Osteoblast (primary cell): ENCODE results near the gene CCL24. TPM values are rescaled to one million over a fixed set of nuclear protein-coding genes. Genes with fewer than 3 reads are reported as not detected.

Experiments used
- DNase-seq: peaks from one replicate; pipeline ENCODE4 v3.0.0; 2011; ENCODE audit warnings: low spot score, mixed read lengths; ENCODE audit not compliant: insufficient read length; ENCODE audit errors: missing footprints
- H2AFZ ChIP-seq: 2 replicates; pipeline ENCODE4 v1.6.0; 2011; ENCODE audit warnings: mild to moderate bottlenecking, low read length
- H3K27ac ChIP-seq: 2 replicates; pipeline ENCODE4 v1.5.1; 2011; ENCODE audit warnings: mild to moderate bottlenecking, low read depth, low read length, moderate library complexity
- H3K27me3 ChIP-seq: 2 replicates; pipeline ENCODE4 v1.6.0; 2012; ENCODE audit warnings: mild to moderate bottlenecking, control low read depth, inconsistent platforms, low read length, moderate library complexity; ENCODE audit not compliant: insufficient read depth
- H3K36me3 ChIP-seq: 2 replicates; pipeline ENCODE4 v1.5.1; 2011; ENCODE audit warnings: mild to moderate bottlenecking, low read length, control low read depth, moderate library complexity; ENCODE audit not compliant: insufficient read depth
- H3K4me1 ChIP-seq: 2 replicates; pipeline ENCODE4 v1.5.1; 2011; ENCODE audit warnings: mild to moderate bottlenecking, low read length, control low read depth, moderate library complexity; ENCODE audit not compliant: insufficient read depth
- H3K4me2 ChIP-seq: 2 replicates; pipeline ENCODE4 v1.6.0; 2011; ENCODE audit warnings: mild to moderate bottlenecking, low read length; ENCODE audit not compliant: insufficient read depth
- H3K4me3 ChIP-seq: fragments of 200-600 bp; sonication (generic); 3 replicates; pipeline ENCODE4 v1.5.1; 2012; ENCODE audit warnings: mild to moderate bottlenecking, low read length, inconsistent platforms; ENCODE audit not compliant: insufficient read depth
- H3K79me2 ChIP-seq: 2 replicates; pipeline ENCODE4 v1.6.0; 2012; ENCODE audit warnings: mild to moderate bottlenecking, low read length, control low read depth, inconsistent platforms; ENCODE audit not compliant: insufficient read depth
- H3K9me3 ChIP-seq: 2 replicates; pipeline ENCODE4 v1.5.1; 2011; ENCODE audit warnings: low read depth, low read length, control low read depth
- H4K20me1 ChIP-seq: 2 replicates; pipeline ENCODE4 v1.6.0; 2012; ENCODE audit warnings: mild to moderate bottlenecking, low read length, control low read depth; ENCODE audit not compliant: insufficient read depth
- total RNA-seq: library from RNA; depleted of rRNA; stranded (reverse); fragments of >200 nt; gene quantifications from 2 replicates; pipeline ENCODE4 v1.2.3, GENCODE V29; 2012
- TF ChIP-seq, protein P1 (sequence below): IDR thresholded peaks from 2 replicates; pipeline ENCODE4 v1.5.1; 2011; ENCODE audit warnings: mild to moderate bottlenecking, low read depth, low read length, moderate library complexity; ENCODE audit errors: extremely low read depth

The CCL24 gene
- total RNA-seq, 1 donor, result not detected

GRCh38 chr7:75817116-75817515 lies 3.5 kb upstream of the CCL24 start:
- Histone ChIP-seq H3K4me3 (no peak overlapping the region), H4K20me1 (no peaks in the 10 kb centered on the region), H3K27ac (no peak overlapping the region), H3K27me3 (peaks cover 4% of the 10 kb centered on the region), H3K9me3 (no peaks in the 10 kb centered on the region), H2AFZ (no peak overlapping the region), H3K36me3 (no peaks in the 10 kb centered on the region), H3K4me1 (no peaks in the 10 kb centered on the region), H3K4me2 (no peak overlapping the region), H3K79me2 (no peaks in the 10 kb centered on the region)
- TF ChIP-seq, protein P1, sequence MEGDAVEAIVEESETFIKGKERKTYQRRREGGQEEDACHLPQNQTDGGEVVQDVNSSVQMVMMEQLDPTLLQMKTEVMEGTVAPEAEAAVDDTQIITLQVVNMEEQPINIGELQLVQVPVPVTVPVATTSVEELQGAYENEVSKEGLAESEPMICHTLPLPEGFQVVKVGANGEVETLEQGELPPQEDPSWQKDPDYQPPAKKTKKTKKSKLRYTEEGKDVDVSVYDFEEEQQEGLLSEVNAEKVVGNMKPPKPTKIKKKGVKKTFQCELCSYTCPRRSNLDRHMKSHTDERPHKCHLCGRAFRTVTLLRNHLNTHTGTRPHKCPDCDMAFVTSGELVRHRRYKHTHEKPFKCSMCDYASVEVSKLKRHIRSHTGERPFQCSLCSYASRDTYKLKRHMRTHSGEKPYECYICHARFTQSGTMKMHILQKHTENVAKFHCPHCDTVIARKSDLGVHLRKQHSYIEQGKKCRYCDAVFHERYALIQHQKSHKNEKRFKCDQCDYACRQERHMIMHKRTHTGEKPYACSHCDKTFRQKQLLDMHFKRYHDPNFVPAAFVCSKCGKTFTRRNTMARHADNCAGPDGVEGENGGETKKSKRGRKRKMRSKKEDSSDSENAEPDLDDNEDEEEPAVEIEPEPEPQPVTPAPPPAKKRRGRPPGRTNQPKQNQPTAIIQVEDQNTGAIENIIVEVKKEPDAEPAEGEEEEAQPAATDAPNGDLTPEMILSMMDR, result no peak
- no peak for DNase-seq

GRCh38 chr7:75815418-75816064 lies 1.9 kb upstream of the CCL24 start:
- TF ChIP-seq, protein P1, result no peak
- no peaks in the 10 kb centered on the region for H3K9me3 ChIP-seq
- H3K36me3 ChIP-seq, result no peaks in the 10 kb centered on the region
- H3K27ac ChIP-seq, result no peak overlapping the region
- H3K27me3 ChIP-seq, result no peaks in the 10 kb centered on the region
- H3K4me2 ChIP-seq, result no peak overlapping the region
- H3K79me2 ChIP-seq, result no peaks in the 10 kb centered on the region
- peak; percentile 54 for DNase-seq
- no peak overlapping the region for H3K4me3 ChIP-seq
- no peaks in the 10 kb centered on the region for H4K20me1 ChIP-seq
- no peaks in the 10 kb centered on the region for H3K4me1 ChIP-seq
- H2AFZ ChIP-seq, result no peak overlapping the region

- no peaks in the 10 kb centered on the region for H3K4me1 ChIP-seq
- H3K4me2 ChIP-seq, result no peak overlapping the region
- H2AFZ ChIP-seq, result no peak overlapping the region
- DNase-seq, result no peak
- TF ChIP-seq, protein P1, result no peak
- no peaks in the 10 kb centered on the region for H3K79me2 ChIP-seq
- H4K20me1 ChIP-seq, result no peaks in the 10 kb centered on the region
- H3K9me3 ChIP-seq, result no peaks in the 10 kb centered on the region
- no peaks in the 10 kb centered on the region for H3K36me3 ChIP-seq
- H3K4me3 ChIP-seq, result no peak overlapping the region
- H3K27ac ChIP-seq, result no peak overlapping the region
- no peaks in the 10 kb centered on the region for H3K27me3 ChIP-seq
These were observed 871 bp upstream of the CCL24 start for GRCh38 chr7:75814407-75814947.

DNA sequence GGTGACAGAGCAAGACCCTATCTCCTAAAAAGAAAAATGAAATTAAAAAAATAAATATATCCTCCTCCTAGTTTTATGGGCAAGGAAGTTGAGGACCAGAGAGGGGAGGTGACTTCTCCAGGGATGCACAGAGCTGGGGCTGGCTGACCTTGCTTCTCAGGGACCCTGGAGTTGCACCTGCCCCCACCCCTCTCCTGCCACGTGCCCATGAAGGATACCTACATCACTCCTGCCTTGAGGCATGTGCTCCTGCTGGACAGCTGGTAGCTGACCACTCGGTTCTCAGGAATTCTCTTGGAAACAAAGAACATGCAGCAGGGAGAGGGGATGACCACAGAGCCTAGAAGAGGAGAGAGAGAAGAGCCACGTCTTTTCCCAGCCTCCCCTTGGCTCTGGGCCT lies 522 bp downstream of the CCL24 start:
- no peak overlapping the region for H3K27ac ChIP-seq
- H3K36me3 ChIP-seq, result no peaks in the 10 kb centered on the region
- TF ChIP-seq, protein P1, result no peak
- no peak overlapping the region for H3K4me2 ChIP-seq
- no peaks in the 10 kb centered on the region for H4K20me1 ChIP-seq
- H3K79me2 ChIP-seq, result no peaks in the 10 kb centered on the region
- H3K4me3 ChIP-seq, result no peak overlapping the region
- no peaks in the 10 kb centered on the region for H3K4me1 ChIP-seq
- peak; percentile 64 for DNase-seq
- H3K9me3 ChIP-seq, result no peaks in the 10 kb centered on the region
- no peaks in the 10 kb centered on the region for H3K27me3 ChIP-seq
- H2AFZ ChIP-seq, result no peak overlapping the region
